Keratinocyte (primary cell): ENCODE measurements around the gene PAX3. TPM values are rescaled to one million over a fixed set of nuclear protein-coding genes. Genes with fewer than 3 reads are reported as not detected.

Experiments
- DNase-seq: peaks from one replicate; pipeline ENCODE4 v3.0.0-alpha.2; 2011; ENCODE audit warnings: low read depth, missing footprints, low spot score
- FAIRE-seq: peaks from 2 replicates; lab custom pipeline; 2011; peaks lifted over from hg19 to GRCh38; lab: Jason Lieb, UNC
- H2AFZ ChIP-seq: 2 replicates; pipeline ENCODE4 v1.6.0; 2012; ENCODE audit warnings: low read length, control low read depth, inconsistent platforms; ENCODE audit not compliant: control insufficient read depth
- H3K27ac ChIP-seq: 2 replicates; pipeline ENCODE4 v1.5.1; 2011; ENCODE audit warnings: low read length; ENCODE audit not compliant: control insufficient read depth, insufficient read depth
- H3K27me3 ChIP-seq: 3 replicates; pipeline ENCODE4 v1.6.0; 2011; ENCODE audit warnings: low read length; ENCODE audit not compliant: control insufficient read depth, insufficient read depth; ENCODE audit errors: extremely low read depth
- H3K36me3 ChIP-seq, 2 experiments: 2 replicates in 1 of 2; 3 replicates in 1 of 2; pipeline ENCODE4 v1.5.1; 2011; ENCODE audit warnings: low read length in 2 of 2, mild to moderate bottlenecking in 1 of 2; ENCODE audit not compliant: control insufficient read depth in 2 of 2, insufficient read depth in 2 of 2; ENCODE audit errors: extremely low read depth in 1 of 2
- H3K4me1 ChIP-seq: 3 replicates; pipeline ENCODE4 v1.5.1; 2011; ENCODE audit warnings: low read length; ENCODE audit not compliant: control insufficient read depth, insufficient read depth; ENCODE audit errors: extremely low read depth
- H3K4me2 ChIP-seq: 3 replicates; pipeline ENCODE4 v1.6.0; 2011; ENCODE audit warnings: low read depth, low read length; ENCODE audit not compliant: control insufficient read depth, insufficient read depth; ENCODE audit errors: extremely low read depth
- H3K4me3 ChIP-seq, 3 experiments: fragments of 200-600 bp in 1 of 3; sonication (generic) in 1 of 3; 2 replicates in 2 of 3; 3 replicates in 1 of 3; pipeline ENCODE4 v1.5.1; 2011 to 2016; ENCODE audit warnings: low read length in 3 of 3, mild to moderate bottlenecking in 3 of 3, control low read depth in 2 of 3, inconsistent platforms in 1 of 3, low read depth in 1 of 3, mixed read lengths in 1 of 3, mixed run types in 1 of 3, moderate library complexity in 1 of 3; ENCODE audit not compliant: control insufficient read depth in 2 of 3, insufficient read depth in 2 of 3; ENCODE audit errors: extremely low read depth in 1 of 3
- H3K79me2 ChIP-seq: 2 replicates; pipeline ENCODE4 v1.6.0; 2012; ENCODE audit warnings: low read length; ENCODE audit not compliant: control insufficient read depth, insufficient read depth
- H3K9ac ChIP-seq: 3 replicates; pipeline ENCODE4 v1.6.0; 2011; ENCODE audit warnings: low read length; ENCODE audit not compliant: control insufficient read depth, insufficient read depth; ENCODE audit errors: extremely low read depth
- H3K9me1 ChIP-seq: 3 replicates; pipeline ENCODE4 v1.6.0; 2011; ENCODE audit warnings: low read length; ENCODE audit not compliant: control insufficient read depth, insufficient read depth; ENCODE audit errors: extremely low read depth
- H3K9me3 ChIP-seq: 2 replicates; pipeline ENCODE4 v1.5.1; 2012; ENCODE audit warnings: low read depth, low read length; ENCODE audit not compliant: control insufficient read depth
- H4K20me1 ChIP-seq: 3 replicates; pipeline ENCODE4 v1.6.0; 2011; ENCODE audit warnings: low read length; ENCODE audit not compliant: control insufficient read depth, insufficient read depth; ENCODE audit errors: extremely low read depth
- EZH2 ChIP-seq: IDR thresholded peaks from one replicate; pipeline ENCODE4 v1.6.1; 2012; ENCODE audit warnings: inconsistent platforms, mild to moderate bottlenecking, low read length, moderate library complexity
- dilution Hi-C: fragments of 300-500 bp; cut with MboI; formaldehyde crosslinking; loops from one replicate; pipeline ENCODE4 v1.7.0; 2020; ENCODE audit warnings: low sequenced_read_pairs; ENCODE audit not compliant: extremely low pct_ligation_motif_present
- polyA plus RNA-seq, 5 experiments: library from polyadenylated mRNA; depleted of rRNA in 3 of 5; stranded (reverse) in 3 of 5; stranded (forward) in 1 of 5; unstranded in 1 of 5; fragments of >200 nt; gene quantifications; 1 replicate in 1 of 5; 2 replicates in 3 of 5; 3 replicates in 1 of 5; pipeline versions ENCODE4 v1.2.1 to v1.2.3, GENCODE V29; 2011 to 2012; ENCODE audit warnings: missing spikeins in 2 of 5, low read depth in 1 of 5, low replicate concordance in 1 of 5
- TF ChIP-seq, protein P1 (sequence below), 3 experiments: IDR thresholded peaks in 1 of 3; conservative IDR thresholded peaks in 1 of 3; optimal IDR thresholded peaks in 1 of 3; 2 replicates in 2 of 3; 3 replicates in 1 of 3; pipeline versions ENCODE3 to v1.5.1; 2011; ENCODE audit warnings: low read length in 3 of 3, mild to moderate bottlenecking in 3 of 3, moderate library complexity in 2 of 3, control low read depth in 1 of 3, inconsistent platforms in 1 of 3; ENCODE audit not compliant: insufficient read depth in 2 of 3; ENCODE audit errors: extremely low read depth in 1 of 3

The PAX3 gene
- polyA plus RNA-seq, 1 donor (not counting 4 experiments of a cell fraction or from before 2014, with no cell fraction given): not detected

DNA sequence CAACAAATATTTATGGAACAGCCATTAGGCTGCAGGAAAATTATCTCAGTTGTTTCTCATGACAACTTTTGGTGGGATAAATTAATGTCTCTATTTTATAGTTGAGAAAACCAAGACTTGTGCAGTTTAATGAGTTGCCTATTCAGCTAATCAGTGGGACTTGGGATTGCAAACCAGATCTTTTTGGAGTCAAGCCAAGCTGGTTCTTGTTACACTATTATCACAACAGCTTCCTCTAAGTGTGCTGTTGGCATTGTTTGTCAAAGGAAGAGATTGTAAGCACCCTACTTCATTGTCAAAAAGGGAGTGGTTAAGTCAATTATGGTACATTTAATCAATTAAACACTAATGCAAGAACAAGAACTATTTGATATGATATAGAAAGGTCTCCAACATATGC lies 119.2 kb downstream of the PAX3 start:
- Histone ChIP-seq H3K9me3 (no peaks in the 10 kb centered on the region), H3K4me1 (no peaks in the 10 kb centered on the region), H3K4me2 (no peak overlapping the region), H4K20me1 (no peaks in the 10 kb centered on the region), H3K9ac (no peak overlapping the region), H3K27ac (no peak overlapping the region), H3K36me3 (no peaks in the 10 kb centered on the region), H3K27me3 (no peaks in the 10 kb centered on the region), H3K9me1 (no peaks in the 10 kb centered on the region), H3K79me2 (no peaks in the 10 kb centered on the region), H2AFZ (no peak overlapping the region), H3K4me3 (no peak overlapping the region)
- TF ChIP-seq, protein P1, sequence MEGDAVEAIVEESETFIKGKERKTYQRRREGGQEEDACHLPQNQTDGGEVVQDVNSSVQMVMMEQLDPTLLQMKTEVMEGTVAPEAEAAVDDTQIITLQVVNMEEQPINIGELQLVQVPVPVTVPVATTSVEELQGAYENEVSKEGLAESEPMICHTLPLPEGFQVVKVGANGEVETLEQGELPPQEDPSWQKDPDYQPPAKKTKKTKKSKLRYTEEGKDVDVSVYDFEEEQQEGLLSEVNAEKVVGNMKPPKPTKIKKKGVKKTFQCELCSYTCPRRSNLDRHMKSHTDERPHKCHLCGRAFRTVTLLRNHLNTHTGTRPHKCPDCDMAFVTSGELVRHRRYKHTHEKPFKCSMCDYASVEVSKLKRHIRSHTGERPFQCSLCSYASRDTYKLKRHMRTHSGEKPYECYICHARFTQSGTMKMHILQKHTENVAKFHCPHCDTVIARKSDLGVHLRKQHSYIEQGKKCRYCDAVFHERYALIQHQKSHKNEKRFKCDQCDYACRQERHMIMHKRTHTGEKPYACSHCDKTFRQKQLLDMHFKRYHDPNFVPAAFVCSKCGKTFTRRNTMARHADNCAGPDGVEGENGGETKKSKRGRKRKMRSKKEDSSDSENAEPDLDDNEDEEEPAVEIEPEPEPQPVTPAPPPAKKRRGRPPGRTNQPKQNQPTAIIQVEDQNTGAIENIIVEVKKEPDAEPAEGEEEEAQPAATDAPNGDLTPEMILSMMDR (optimal IDR thresholded peaks at IDR 0.05 in 1 of 3, IDR thresholded peaks at IDR 0.05 in 1 of 3, conservative IDR thresholded peaks at IDR 0.05 in 1 of 3; ENCODE audit: extremely low read depth in 1 of 3, insufficient read depth in 2 of 3, low read length in 3 of 3): no peak
- TF ChIP-seq EZH2: no peak
- DNase-seq (no peak), FAIRE-seq (no peak)
- dilution Hi-C loops: no loop called here

DNA sequence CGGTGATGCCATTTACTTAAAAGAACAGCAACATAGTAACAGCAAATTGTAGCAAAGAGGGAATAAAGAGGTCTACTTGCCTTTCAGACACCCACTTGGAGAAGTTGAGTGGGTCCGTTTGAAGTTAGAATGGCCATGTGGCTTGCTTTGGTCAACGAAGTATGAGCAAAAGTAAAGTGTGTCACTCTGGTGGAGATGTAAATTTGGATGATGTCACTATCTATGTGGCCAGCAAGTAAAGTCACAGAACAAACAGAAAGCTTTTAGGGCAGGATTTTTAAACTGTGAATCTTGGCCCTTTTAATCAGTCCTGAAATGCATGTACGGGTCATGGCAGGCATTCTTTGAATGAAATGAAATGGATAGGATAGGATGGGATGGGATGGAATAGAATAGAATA lies 120.3 kb downstream of the PAX3 start:
- Histone ChIP-seq H3K9ac (no peak overlapping the region), H3K79me2 (no peaks in the 10 kb centered on the region), H3K4me1 (no peaks in the 10 kb centered on the region), H3K9me1 (no peaks in the 10 kb centered on the region), H4K20me1 (no peaks in the 10 kb centered on the region), H3K9me3 (no peaks in the 10 kb centered on the region), H3K4me3 (no peak overlapping the region), H3K4me2 (no peak overlapping the region), H2AFZ (no peak overlapping the region), H3K27me3 (no peaks in the 10 kb centered on the region), H3K36me3 (no peaks in the 10 kb centered on the region), H3K27ac (no peak overlapping the region)
- TF ChIP-seq, protein P1 (optimal IDR thresholded peaks at IDR 0.05 in 1 of 3, IDR thresholded peaks at IDR 0.05 in 1 of 3, conservative IDR thresholded peaks at IDR 0.05 in 1 of 3; ENCODE audit: extremely low read depth in 1 of 3, insufficient read depth in 2 of 3, low read length in 3 of 3): no peak
- no peak for TF ChIP-seq EZH2
- DNase-seq: no peak
- dilution Hi-C loops: no loop called here
- no peak for FAIRE-seq
